ENCODE data around the gene NPR1.
A peak's percentile ranks its signal among the peaks of the same experiment; 100 is the strongest.

Gene NPR1

GRCh38 chr1:153678519-153679336, at the start of gene NPR1:
NPR1 (plus strand) TSS chr1:153678688; CDS start chr1:153679109, 421 bp downstream.
- Histone ChIP-seq H3K27ac (ENCODE audit: low read depth, low read length) (peak within 1 kb of the TSS; percentile 8), H3K36me3 (ENCODE audit: control insufficient read depth, insufficient read depth, low read length) (no peaks in the 10 kb centered on the region), H3K4me3 (ENCODE audit: low read length) (peak within 1 kb of the TSS; percentile 66), H3K9ac (ENCODE audit: low read length) (peak within 1 kb of the TSS; percentile 21), H3K27me3 (ENCODE audit: control insufficient read depth, insufficient read depth, low read length) (peaks cover 11% of the 10 kb centered on the region), H3K4me1 (ENCODE audit: control insufficient read depth, insufficient read depth, low read length) (peaks cover 7% of the 10 kb centered on the region)

GRCh38 chr1:153629343-153629665, 49.2 kb upstream of the NPR1 start:
- Histone ChIP-seq H3K9ac (ENCODE audit: low read length) (no peak overlapping the region), H3K36me3 (ENCODE audit: control insufficient read depth, insufficient read depth, low read length) (no peaks in the 10 kb centered on the region), H3K4me3 (ENCODE audit: low read length) (no peak overlapping the region), H3K27me3 (ENCODE audit: control insufficient read depth, insufficient read depth, low read length) (no peaks in the 10 kb centered on the region), H3K4me1 (ENCODE audit: control insufficient read depth, insufficient read depth, low read length) (peaks cover 24% of the 10 kb centered on the region), H3K27ac (ENCODE audit: low read depth, low read length) (no peak overlapping the region)

- no peak overlapping the region for H3K27ac ChIP-seq (ENCODE audit: low read depth, low read length)
- H3K27me3 ChIP-seq (ENCODE audit: control insufficient read depth, insufficient read depth, low read length), result no peaks in the 10 kb centered on the region
- peaks cover 21% of the 10 kb centered on the region for H3K4me1 ChIP-seq (ENCODE audit: control insufficient read depth, insufficient read depth, low read length)
- H3K4me3 ChIP-seq (ENCODE audit: low read length), result no peak overlapping the region
- no peaks in the 10 kb centered on the region for H3K36me3 ChIP-seq (ENCODE audit: control insufficient read depth, insufficient read depth, low read length)
- H3K9ac ChIP-seq (ENCODE audit: low read length), result no peak overlapping the region
Observed at GRCh38 chr1:153629971-153630370, 48.5 kb upstream of the NPR1 start.

GRCh38 chr1:153630384-153630783, 48.1 kb upstream of the NPR1 start:
- H3K27ac ChIP-seq (ENCODE audit: low read depth, low read length), result no peak overlapping the region
- no peak overlapping the region for H3K4me3 ChIP-seq (ENCODE audit: low read length)
- H3K4me1 ChIP-seq (ENCODE audit: control insufficient read depth, insufficient read depth, low read length), result peaks cover 17% of the 10 kb centered on the region
- H3K9ac ChIP-seq (ENCODE audit: low read length), result no peak overlapping the region
- H3K27me3 ChIP-seq (ENCODE audit: control insufficient read depth, insufficient read depth, low read length), result no peaks in the 10 kb centered on the region
- no peaks in the 10 kb centered on the region for H3K36me3 ChIP-seq (ENCODE audit: control insufficient read depth, insufficient read depth, low read length)

- no peaks in the 10 kb centered on the region for H3K36me3 ChIP-seq (ENCODE audit: control insufficient read depth, insufficient read depth, low read length)
- peaks cover 14% of the 10 kb centered on the region for H3K4me1 ChIP-seq (ENCODE audit: control insufficient read depth, insufficient read depth, low read length)
- no peak overlapping the region for H3K9ac ChIP-seq (ENCODE audit: low read length)
- no peak overlapping the region for H3K4me3 ChIP-seq (ENCODE audit: low read length)
- H3K27ac ChIP-seq (ENCODE audit: low read depth, low read length), result no peak overlapping the region
- H3K27me3 ChIP-seq (ENCODE audit: control insufficient read depth, insufficient read depth, low read length), result no peaks in the 10 kb centered on the region
Observed at GRCh38 chr1:153631047-153632022, 47.2 kb upstream of the NPR1 start.

GRCh38 chr1:153633161-153633753, 45.2 kb upstream of the NPR1 start:
- Histone ChIP-seq H3K4me1 (ENCODE audit: control insufficient read depth, insufficient read depth, low read length) (peaks cover 12% of the 10 kb centered on the region), H3K4me3 (ENCODE audit: low read length) (peak overlapping the region; percentile 61), H3K27ac (ENCODE audit: low read depth, low read length) (peak overlapping the region; percentile 100), H3K9ac (ENCODE audit: low read length) (peak overlapping the region; percentile 8), H3K27me3 (ENCODE audit: control insufficient read depth, insufficient read depth, low read length) (no peaks in the 10 kb centered on the region), H3K36me3 (ENCODE audit: control insufficient read depth, insufficient read depth, low read length) (peaks cover 13% of the 10 kb centered on the region)

GRCh38 chr1:153633754-153634665, 44.5 kb upstream of the NPR1 start, which contains the start of gene CHTOP:
CHTOP (plus strand) TSS chr1:153634066; CDS start chr1:153636589, 2,523 bp downstream.
- Histone ChIP-seq H3K27ac (ENCODE audit: low read depth, low read length) (peak within 1 kb of the TSS; percentile 100), H3K4me3 (ENCODE audit: low read length) (peak within 1 kb of the TSS; percentile 95), H3K27me3 (ENCODE audit: control insufficient read depth, insufficient read depth, low read length) (no peaks in the 10 kb centered on the region), H3K4me1 (ENCODE audit: control insufficient read depth, insufficient read depth, low read length) (peaks cover 12% of the 10 kb centered on the region), H3K36me3 (ENCODE audit: control insufficient read depth, insufficient read depth, low read length) (peaks cover 17% of the 10 kb centered on the region), H3K9ac (ENCODE audit: low read length) (peak within 1 kb of the TSS; percentile 98)

GRCh38 chr1:153635872-153636271, 42.6 kb upstream of the NPR1 start:
- H3K9ac ChIP-seq (ENCODE audit: low read length), result no peak overlapping the region
- H3K36me3 ChIP-seq (ENCODE audit: control insufficient read depth, insufficient read depth, low read length), result peaks cover 27% of the 10 kb centered on the region
- H3K4me3 ChIP-seq (ENCODE audit: low read length), result no peak overlapping the region
- H3K27ac ChIP-seq (ENCODE audit: low read depth, low read length), result no peak overlapping the region
- H3K4me1 ChIP-seq (ENCODE audit: control insufficient read depth, insufficient read depth, low read length), result peaks cover 12% of the 10 kb centered on the region
- H3K27me3 ChIP-seq (ENCODE audit: control insufficient read depth, insufficient read depth, low read length), result no peaks in the 10 kb centered on the region

GRCh38 chr1:153636312-153636711, 42.2 kb upstream of the NPR1 start:
- Histone ChIP-seq H3K27me3 (ENCODE audit: control insufficient read depth, insufficient read depth, low read length) (no peaks in the 10 kb centered on the region), H3K27ac (ENCODE audit: low read depth, low read length) (no peak overlapping the region), H3K4me1 (ENCODE audit: control insufficient read depth, insufficient read depth, low read length) (peaks cover 12% of the 10 kb centered on the region), H3K4me3 (ENCODE audit: low read length) (no peak overlapping the region), H3K36me3 (ENCODE audit: control insufficient read depth, insufficient read depth, low read length) (peaks cover 29% of the 10 kb centered on the region), H3K9ac (ENCODE audit: low read length) (no peak overlapping the region)

- H3K36me3 ChIP-seq (ENCODE audit: control insufficient read depth, insufficient read depth, low read length), result peaks cover 45% of the 10 kb centered on the region
Observed at GRCh38 chr1:153638261-153638660, 40.2 kb upstream of the NPR1 start.

GRCh38 chr1:153639280-153639679, 39.2 kb upstream of the NPR1 start:
- peaks cover 8% of the 10 kb centered on the region for H3K4me1 ChIP-seq (ENCODE audit: control insufficient read depth, insufficient read depth, low read length)
- no peak overlapping the region for H3K27ac ChIP-seq (ENCODE audit: low read depth, low read length)
- H3K27me3 ChIP-seq (ENCODE audit: control insufficient read depth, insufficient read depth, low read length), result no peaks in the 10 kb centered on the region
- H3K4me3 ChIP-seq (ENCODE audit: low read length), result no peak overlapping the region
- H3K9ac ChIP-seq (ENCODE audit: low read length), result no peak overlapping the region
- peaks cover 53% of the 10 kb centered on the region for H3K36me3 ChIP-seq (ENCODE audit: control insufficient read depth, insufficient read depth, low read length)

More at GRCh38 chr1:153638261-153638660, 40.2 kb upstream of the NPR1 start:
- H3K9ac ChIP-seq (ENCODE audit: low read length), result no peak overlapping the region
- no peak overlapping the region for H3K27ac ChIP-seq (ENCODE audit: low read depth, low read length)
- peaks cover 10% of the 10 kb centered on the region for H3K4me1 ChIP-seq (ENCODE audit: control insufficient read depth, insufficient read depth, low read length)
- H3K27me3 ChIP-seq (ENCODE audit: control insufficient read depth, insufficient read depth, low read length), result no peaks in the 10 kb centered on the region
- H3K4me3 ChIP-seq (ENCODE audit: low read length), result no peak overlapping the region
